Pulmonary artery endothelial cell (primary cell): Measurements from ENCODE around the gene MRLN. TPM values are rescaled to one million over a fixed set of nuclear protein-coding genes. Genes with fewer than 3 reads are reported as not detected.
"Not testable (repeated sequence)": the region's sequence is repeated elsewhere in the genome, so short reads cannot be mapped to it uniquely, and the experiment has no call there.

Experiments used
- DNase-seq: peaks from one replicate; pipeline ENCODE4 v3.0.0-alpha.2; 2011; ENCODE audit warnings: low read depth, low spot score
- total RNA-seq: library from RNA; depleted of rRNA; stranded (reverse); fragments of >200 nt; gene quantifications from 2 replicates; pipeline ENCODE4 v1.2.3, GENCODE V29; 2014

Gene MRLN
- total RNA-seq, 1 donor from 2014 or later, result not detected

DNA sequence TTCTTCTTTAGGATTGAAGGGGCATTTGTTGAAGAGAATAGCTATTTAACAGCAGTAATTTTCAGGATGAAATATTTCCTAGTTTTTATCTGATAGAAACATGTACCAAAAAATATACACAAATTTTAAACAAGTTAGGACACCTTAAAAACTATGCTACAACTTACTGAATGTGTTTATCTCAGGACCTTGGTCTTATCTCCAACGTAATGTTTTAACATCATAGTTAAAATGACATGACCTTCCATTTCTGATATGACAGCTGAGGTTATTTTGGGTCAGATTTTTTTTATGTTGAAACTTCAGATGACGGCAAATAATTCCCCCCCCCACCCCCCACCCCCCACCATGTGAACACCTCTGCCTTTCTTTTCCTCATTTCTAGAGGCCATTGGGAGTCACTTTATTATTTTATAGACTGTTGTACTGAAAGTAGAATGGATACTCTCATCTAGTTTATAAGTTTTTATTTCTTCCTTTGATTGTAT is 8.0 kb downstream of the MRLN start:
- no peak for DNase-seq

GRCh38 chr10:59744762-59745161 is 8.5 kb downstream of the MRLN start:
- not testable (repeated sequence) for DNase-seq

GRCh38 chr10:59744156-59744555 is 9.1 kb downstream of the MRLN start:
- not testable (repeated sequence) for DNase-seq

- no peak for DNase-seq
Observed at GRCh38 chr10:59741583-59741982, 11.7 kb downstream of the MRLN start.

GRCh38 chr10:59741048-59741447 is 12.2 kb downstream of the MRLN start:
- DNase-seq, result no peak

DNA sequence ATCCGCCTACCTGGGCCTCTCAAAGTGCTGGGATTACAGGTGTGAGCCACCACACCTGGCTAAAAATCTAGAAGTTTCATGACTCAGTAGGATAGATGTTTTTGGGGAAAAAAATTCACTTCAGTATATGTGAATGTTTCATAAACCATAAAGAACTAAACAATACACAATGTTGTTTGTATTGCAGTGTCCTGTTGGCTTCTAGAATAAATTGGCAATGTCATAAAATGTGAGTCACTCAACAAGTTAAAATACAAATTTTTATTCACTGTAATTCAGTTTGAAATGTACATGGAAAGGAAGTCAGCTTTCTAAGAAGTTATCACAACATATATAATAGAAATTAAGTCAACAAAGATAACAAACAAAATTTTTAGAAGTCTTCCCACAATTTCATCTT is 16.5 kb downstream of the MRLN start:
- DNase-seq, result no peak

- DNase-seq, result no peak
Observed at GRCh38 chr10:59735296-59735695, 18.0 kb downstream of the MRLN start.

DNA sequence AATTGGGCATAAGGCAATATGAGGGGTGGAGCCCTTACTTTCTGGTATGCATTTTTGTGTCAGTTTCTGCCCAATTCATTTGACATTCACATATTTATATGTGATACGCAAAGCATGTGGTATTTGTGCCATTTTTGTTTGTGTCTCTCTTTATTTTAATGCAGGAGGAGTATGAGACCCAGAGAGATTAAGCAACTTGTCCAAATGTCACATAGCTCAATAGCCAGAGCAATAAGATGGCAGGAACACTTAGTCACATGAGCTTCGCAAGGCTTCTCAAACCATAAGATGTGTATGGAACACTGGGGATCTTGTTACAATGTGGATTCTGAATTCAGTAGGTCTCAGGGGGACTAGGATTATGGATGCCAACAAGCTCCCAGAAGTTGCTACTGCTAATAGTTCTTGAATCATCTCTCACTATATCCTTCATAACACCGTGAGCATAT is 19.2 kb downstream of the MRLN start:
- no peak for DNase-seq

DNA sequence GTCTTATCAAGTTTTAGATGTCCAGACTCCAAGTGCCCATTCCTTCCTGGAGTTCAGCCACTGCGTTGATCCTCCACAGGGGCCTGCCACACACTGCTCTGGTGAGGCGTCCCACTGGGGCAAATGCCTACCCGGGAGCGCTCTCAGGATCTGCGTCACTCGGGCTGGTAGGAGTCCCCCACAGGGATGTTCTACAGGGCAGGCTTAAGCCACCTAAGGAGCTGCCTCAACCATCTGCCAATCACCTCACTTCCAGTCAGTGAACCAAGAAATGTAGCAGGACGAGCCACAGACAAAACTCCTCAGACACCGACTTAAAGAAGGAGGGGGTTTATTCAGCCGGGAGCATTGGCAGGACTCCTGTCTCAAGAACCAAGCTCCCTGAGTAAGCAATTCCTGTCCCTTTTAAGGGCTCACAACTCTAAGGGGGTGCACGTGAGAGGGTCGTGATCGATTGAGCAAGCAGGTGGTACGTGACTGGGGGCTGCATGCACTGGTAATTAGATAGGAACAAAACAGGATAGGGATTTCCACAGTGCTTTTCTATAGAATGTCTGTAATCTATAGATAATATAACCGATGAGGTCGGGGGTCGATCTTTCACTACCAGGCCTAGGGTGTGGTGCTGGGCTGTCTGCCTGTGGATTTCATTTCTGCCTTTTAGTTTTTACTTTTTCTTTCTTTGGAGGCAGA is 19.8 kb downstream of the MRLN start:
- not testable (repeated sequence) for DNase-seq

DNA sequence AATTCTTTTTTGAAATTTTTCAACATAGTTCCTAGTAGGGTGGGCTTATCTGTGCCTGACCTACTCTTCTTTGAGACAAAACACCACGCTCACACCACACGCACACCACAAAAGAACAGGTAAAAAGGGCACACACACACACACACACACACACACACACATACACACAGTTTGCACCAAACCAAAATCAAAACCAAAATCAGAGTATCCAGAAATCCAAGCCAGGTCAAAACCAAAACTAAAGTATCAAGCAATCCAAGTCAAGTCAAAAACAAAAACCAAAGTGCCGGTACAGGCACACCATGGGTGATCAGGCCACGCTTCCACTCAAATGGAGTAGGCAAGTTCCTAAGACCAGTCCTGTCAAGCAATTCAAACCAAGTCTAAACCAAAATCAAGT is 20.4 kb downstream of the MRLN start:
- DNase-seq, result not testable (repeated sequence)

- not testable (repeated sequence) for DNase-seq
Observed at GRCh38 chr10:59729167-59729566, 24.1 kb downstream of the MRLN start.

DNA sequence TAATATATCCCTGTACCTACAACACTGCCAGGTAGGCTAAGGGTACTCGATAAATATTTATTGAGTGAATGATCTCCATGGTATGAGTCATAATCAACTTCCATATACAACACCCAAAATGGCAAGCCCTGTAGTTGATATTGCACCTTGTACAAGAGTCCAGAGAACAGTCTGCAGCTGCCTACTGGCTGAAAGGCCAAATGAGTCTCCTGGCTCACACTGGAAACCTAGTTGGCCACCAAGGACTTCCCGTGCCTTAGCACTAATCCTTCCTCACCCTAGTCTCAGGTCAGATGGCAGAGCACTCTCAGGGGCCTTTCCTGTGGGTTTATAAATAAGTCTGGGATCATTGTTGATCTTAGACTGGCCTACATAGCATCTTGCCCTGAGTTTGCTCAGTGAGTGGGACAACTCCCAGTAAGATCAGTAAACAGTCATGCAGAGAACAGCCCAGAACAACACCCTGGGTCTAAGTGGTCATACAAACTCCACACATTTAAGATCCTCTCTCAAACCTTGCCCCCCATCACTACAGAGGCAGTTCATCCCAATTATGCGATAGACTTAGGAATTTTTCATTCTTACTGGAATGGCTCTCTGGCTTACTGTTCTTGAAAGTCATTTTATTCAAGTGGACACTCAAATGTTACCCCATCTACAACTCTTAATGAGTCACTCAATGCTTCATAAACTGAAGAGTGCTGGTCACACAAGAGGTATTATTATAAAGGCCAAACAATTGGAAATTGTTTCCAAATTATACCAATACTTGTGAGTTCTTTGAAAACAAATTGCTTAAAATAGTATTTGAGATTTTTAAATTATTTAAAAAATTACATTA is 28.9 kb downstream of the MRLN start:
- no peak for DNase-seq

DNA sequence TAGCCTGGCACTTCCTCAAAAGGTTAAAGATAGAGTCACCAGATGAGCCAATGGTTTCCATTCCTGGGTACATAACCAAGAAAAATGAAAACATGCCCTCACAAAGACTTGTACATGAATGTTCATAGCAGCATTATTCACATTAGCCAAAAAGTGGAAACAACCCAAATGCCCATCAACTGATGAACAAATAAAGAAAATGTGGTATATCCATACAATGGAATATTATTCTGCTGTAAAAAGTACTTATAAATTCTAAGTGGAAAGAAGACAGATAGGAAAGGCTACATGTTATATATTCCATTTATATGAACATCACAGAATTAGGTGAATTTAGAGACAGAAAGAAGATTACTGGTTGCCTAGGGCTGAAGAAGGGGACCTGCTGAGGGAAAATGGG is 32.9 kb downstream of the MRLN start:
- DNase-seq, result no peak

GRCh38 chr10:59719374-59719773 is 33.9 kb downstream of the MRLN start:
- DNase-seq, result no peak

DNA sequence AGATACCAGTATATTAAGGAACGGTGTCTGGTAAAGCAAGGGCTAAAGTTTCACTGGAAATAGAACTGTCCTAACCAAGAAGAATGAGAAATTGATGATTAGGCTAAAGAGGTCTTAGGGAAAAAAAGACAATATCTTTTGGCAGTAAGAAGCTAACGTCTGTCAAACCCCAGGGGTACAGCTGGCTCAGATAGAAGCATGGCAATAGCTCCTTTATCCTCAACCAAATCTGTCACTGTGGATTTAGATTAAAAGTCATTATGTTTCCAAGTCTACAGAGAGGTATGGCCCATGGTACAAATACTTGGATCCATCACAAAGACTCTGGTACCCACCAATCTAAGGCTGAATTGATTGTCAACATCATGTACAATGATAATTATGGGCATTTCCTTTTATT is 35.0 kb downstream of the MRLN start:
- DNase-seq, result no peak

GRCh38 chr10:59713196-59713821 is 39.9 kb downstream of the MRLN start:
- DNase-seq, result no peak

DNA sequence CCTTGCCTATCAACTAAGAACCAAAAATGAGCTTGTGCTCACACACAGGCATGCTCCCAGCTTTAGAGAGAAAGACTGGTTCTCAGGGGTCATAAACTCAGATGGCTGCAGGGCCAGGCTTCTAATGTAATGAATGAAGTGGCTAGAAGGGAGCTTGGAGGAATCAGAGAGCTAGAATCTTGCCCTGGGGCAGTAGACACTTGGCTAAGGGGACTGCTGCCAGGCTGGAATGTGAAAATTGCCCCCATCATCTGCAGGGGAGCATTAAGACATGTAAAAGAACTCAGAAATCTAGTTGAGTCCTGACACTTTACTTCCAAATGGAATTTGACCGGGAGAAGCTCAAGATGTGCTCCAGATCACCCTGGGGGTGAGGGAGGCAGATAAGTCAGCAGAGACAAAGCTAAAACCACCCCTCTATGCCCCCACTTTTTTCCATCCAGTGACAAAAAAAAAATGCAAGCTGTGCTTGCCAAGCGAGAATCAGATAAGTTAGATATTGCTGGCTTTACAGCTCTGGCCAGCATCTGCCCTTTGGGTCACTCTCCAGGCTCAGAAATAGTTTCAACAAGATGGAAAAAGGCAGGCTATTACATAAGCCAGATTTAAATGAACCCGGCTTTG is 41.3 kb downstream of the MRLN start:
- DNase-seq, result no peak

GRCh38 chr10:59709395-59710125 is 43.7 kb downstream of the MRLN start, which contains the start of gene SLC16A9:
Gene SLC16A9, minus strand, starts transcription at chr10:59709850. Its CDS starts 25,559 bp downstream, at chr10:59684291.
- no peak for DNase-seq

GRCh38 chr10:59708816-59709394 is 44.4 kb downstream of the MRLN start:
- no peak for DNase-seq
